DMS53 (cell line): ENCODE results near the gene OR12D1.
A peak's percentile ranks its signal among the peaks of the same experiment; 100 is the strongest.

Source experiments
- DNase-seq: peaks from one replicate; lab custom pipeline; 2025; lab: John Stamatoyannopoulos, UW

The OR12D1 gene

DNA sequence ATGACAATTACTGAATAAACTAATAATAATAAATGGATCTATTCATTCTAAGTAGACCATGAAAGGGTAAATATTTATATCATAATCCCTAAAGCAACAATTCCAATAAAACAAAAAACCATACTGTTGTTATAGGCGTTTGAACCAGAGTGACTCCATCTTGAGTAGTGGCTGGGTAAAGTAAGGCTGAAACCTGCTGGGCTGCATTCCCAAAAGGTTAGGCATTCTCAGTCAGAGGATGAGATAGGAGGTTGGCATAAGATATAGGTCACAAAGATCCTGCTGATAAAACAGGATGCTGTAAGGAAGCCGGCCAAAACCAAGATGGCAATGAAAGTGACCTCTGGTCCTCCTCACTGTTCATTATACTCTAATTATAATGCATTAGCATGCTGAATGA lies 50.6 kb downstream of the OR12D1 start:
- peak; percentile 60 for DNase-seq

DNA sequence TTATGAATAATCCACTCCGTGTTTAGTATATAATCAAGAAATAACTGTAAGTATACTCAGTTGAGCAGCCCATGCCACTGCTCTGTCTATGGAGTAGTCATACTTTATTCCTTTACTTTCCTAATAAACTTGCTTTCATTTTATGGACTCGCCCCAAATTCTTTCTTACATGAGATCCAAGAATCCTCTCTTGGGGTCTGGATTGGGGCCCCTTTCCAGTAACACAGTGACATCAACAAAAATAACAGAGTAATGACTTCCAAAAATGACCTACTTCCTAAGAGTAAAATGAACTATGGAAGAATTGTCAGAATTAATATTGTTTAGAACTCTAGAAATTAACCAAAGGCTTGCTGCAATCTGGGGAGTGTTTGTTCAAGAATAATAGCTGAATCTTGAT lies 51.1 kb downstream of the OR12D1 start:
- DNase-seq, result no peak

DNA sequence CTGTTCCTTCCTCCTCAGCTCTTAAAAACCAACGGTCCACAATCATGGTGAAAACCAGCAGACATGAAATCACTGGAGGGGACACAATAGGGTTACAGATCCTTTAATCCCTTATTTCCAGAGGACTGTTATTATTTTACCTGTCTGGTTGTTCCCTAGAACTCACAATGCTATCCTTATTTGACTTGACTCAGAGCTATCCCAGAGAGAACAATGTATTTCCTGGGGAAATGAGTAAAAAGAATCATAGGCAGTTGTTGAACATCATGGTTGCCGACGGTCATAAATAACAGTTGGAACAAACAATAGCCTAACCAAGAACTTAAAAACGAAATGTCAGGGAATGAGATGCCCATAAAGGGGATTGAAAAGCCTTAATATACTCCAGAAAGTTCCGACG lies 51.5 kb downstream of the OR12D1 start:
- peak; percentile 13 for DNase-seq
